IMR-90 (cell line): Measurements from ENCODE around the gene GSE1. TPM values are rescaled to one million over a fixed set of nuclear protein-coding genes. Genes with fewer than 3 reads are reported as not detected.

Source experiments
- ATAC-seq: fragments of 200-7000 bp; cut with Tn5 transposase; 2 replicates; pipeline ENCODE4 v1.9.1; 2020; ENCODE audit warnings: low read depth, mild to moderate bottlenecking, moderate library complexity
- BruUV-seq: library from RNA; stranded (reverse); fragments of 400-500 nt; replicated peaks from 2 replicates; lab custom pipeline; 2021; lab: Mats Ljungman, UMichigan
- CTCF ChIA-PET: fragments of 300-600 bp; formaldehyde crosslinking; extraction: SDS; loops from one replicate; lab custom pipeline; 2021; ENCODE audit warnings: antibody characterized with exemption; lab: Yijun Ruan, JAX
- POLR2A ChIA-PET: fragments of 300-600 bp; sonication (Branson Sonifier 250); formaldehyde crosslinking; loops from one replicate; lab custom pipeline; 2022; ENCODE audit warnings: antibody characterized with exemption; ENCODE audit not compliant: unreplicated experiment; lab: Charles Lee
- DNase-seq: peaks from one replicate; pipeline ENCODE4 v3.0.0; 2013
- H2AFZ ChIP-seq: replicated peaks from 2 replicates; pipeline ENCODE3; 2013; ENCODE audit warnings: low read length, mild to moderate bottlenecking; ENCODE audit not compliant: poor library complexity
- H2AK5ac ChIP-seq: 2 replicates; pipeline ENCODE4 v1.6.1; 2013; ENCODE audit warnings: low read depth, low read length, inconsistent platforms
- H2AK9ac ChIP-seq: replicated peaks from 2 replicates; pipeline ENCODE3; 2013; ENCODE audit warnings: mild to moderate bottlenecking, low read depth, low read length, moderate library complexity; ENCODE audit not compliant: poor library complexity
- H2BK120ac ChIP-seq: 2 replicates; pipeline ENCODE4 v1.6.1; 2013; ENCODE audit warnings: low read depth, low read length, inconsistent platforms
- H2BK15ac ChIP-seq: 3 replicates; pipeline ENCODE4 v1.6.1; 2013; ENCODE audit warnings: low read depth, low read length, inconsistent platforms
- H2BK20ac ChIP-seq: 2 replicates; pipeline ENCODE4 v1.6.1; 2013; ENCODE audit warnings: low read depth, mild to moderate bottlenecking, inconsistent platforms, low read length, moderate library complexity
- H2BK5ac ChIP-seq: 2 replicates; pipeline ENCODE4 v1.6.1; 2013; ENCODE audit warnings: mild to moderate bottlenecking, low read depth, low read length, inconsistent platforms; ENCODE audit not compliant: poor library complexity, severe bottlenecking
- H3K14ac ChIP-seq: replicated peaks from 2 replicates; pipeline ENCODE4 v1.6.1; 2013; ENCODE audit warnings: low read depth, low read length, inconsistent platforms
- H3K18ac ChIP-seq: 2 replicates; pipeline ENCODE4 v1.6.1; 2013; ENCODE audit warnings: low read depth, low read length, control low read depth
- H3K23ac ChIP-seq: 2 replicates; pipeline ENCODE4 v1.6.1; 2013; ENCODE audit warnings: low read depth, low read length, inconsistent platforms
- H3K27ac ChIP-seq: 2 replicates; pipeline ENCODE4 v1.5.1; 2013; ENCODE audit warnings: mild to moderate bottlenecking, control low read depth, low read length; ENCODE audit not compliant: insufficient read depth
- H3K27me3 ChIP-seq: 2 replicates; pipeline ENCODE4 v1.6.1; 2013; ENCODE audit warnings: low read length; ENCODE audit not compliant: control insufficient read depth, insufficient read depth
- H3K36me3 ChIP-seq: 2 replicates; pipeline ENCODE4 v1.6.1; 2013; ENCODE audit warnings: low read length, mixed read lengths; ENCODE audit not compliant: control insufficient read depth, insufficient read depth
- H3K4ac ChIP-seq: 2 replicates; pipeline ENCODE4 v1.6.1; 2013; ENCODE audit warnings: low read depth, low read length, inconsistent platforms
- H3K4me1 ChIP-seq: 2 replicates; pipeline ENCODE4 v1.6.1; 2013; ENCODE audit warnings: low read length, mixed read lengths; ENCODE audit not compliant: control insufficient read depth, insufficient read depth
- H3K4me2 ChIP-seq: 2 replicates; pipeline ENCODE4 v1.6.1; 2013; ENCODE audit warnings: low read depth, mild to moderate bottlenecking, control low read depth, low read length, moderate library complexity
- H3K4me3 ChIP-seq: 2 replicates; pipeline ENCODE4 v1.5.1; 2013; ENCODE audit warnings: low read depth, mild to moderate bottlenecking, control low read depth, low read length, moderate library complexity; ENCODE audit not compliant: insufficient read depth
- H3K56ac ChIP-seq: 2 replicates; pipeline ENCODE4 v1.6.1; 2013; ENCODE audit warnings: low read length, inconsistent platforms; ENCODE audit not compliant: insufficient read depth; ENCODE audit errors: extremely low read depth
- H3K79me1 ChIP-seq, 2 experiments: 2 replicates each; pipeline ENCODE4 v1.6.1; 2013; ENCODE audit warnings: low read length in 2 of 2, inconsistent platforms in 1 of 2, low read depth in 1 of 2
- H3K9ac ChIP-seq: 2 replicates; pipeline ENCODE4 v1.6.1; 2013; ENCODE audit warnings: low read depth, low read length, control low read depth
- H3K9me1 ChIP-seq: 2 replicates; pipeline ENCODE4 v1.6.1; 2013; ENCODE audit warnings: low read length, inconsistent platforms; ENCODE audit not compliant: insufficient read depth
- H3K9me3 ChIP-seq: 2 replicates; pipeline ENCODE4 v1.6.1; 2013; ENCODE audit warnings: low read length; ENCODE audit not compliant: control insufficient read depth, insufficient read depth
- H4K20me1 ChIP-seq: 2 replicates; pipeline ENCODE4 v1.6.1; 2013; ENCODE audit warnings: low read length, inconsistent platforms; ENCODE audit not compliant: insufficient read depth
- H4K5ac ChIP-seq: 2 replicates; pipeline ENCODE4 v1.6.1; 2013; ENCODE audit warnings: mild to moderate bottlenecking, low read depth, low read length, control low read depth
- H4K8ac ChIP-seq, 2 experiments: 2 replicates each; pipeline ENCODE4 v1.6.1; 2013; ENCODE audit warnings: low read depth in 2 of 2, low read length in 2 of 2, control low read depth in 1 of 2, inconsistent platforms in 1 of 2
- H4K91ac ChIP-seq: 2 replicates; pipeline ENCODE4 v1.6.1; 2013; ENCODE audit warnings: low read depth, low read length, inconsistent platforms; ENCODE audit not compliant: insufficient read depth
- RFX5 ChIP-seq: IDR thresholded peaks from 2 replicates; pipeline ENCODE4 v1.8.0; 2012; ENCODE audit warnings: low read depth, mild to moderate bottlenecking, low read length, moderate library complexity
- WGBS, 2 experiments: methylation state at CpG; one replicate each; pipeline versions ENCODE4 v1.1.5 to v1.1.7; 2013; ENCODE audit warnings: missing lambda C conversion rate in 2 of 2; ENCODE audit not compliant: insufficient read length in 1 of 2; ENCODE audit errors: extremely low coverage in 2 of 2; 5-methylcytosine and 5-hydroxymethylcytosine counted together
- dilution Hi-C: fragments of 300-500 bp; cut with HindIII; formaldehyde crosslinking; loops from one replicate; pipeline ENCODE4 v1.14.3; 2018; ENCODE audit warnings: low sequenced_read_pairs; ENCODE audit not compliant: unreplicated experiment
- in situ Hi-C: fragments of 300-500 bp; cut with MboI; formaldehyde crosslinking; loops from 3 replicates; pipeline ENCODE4 v1.14.3; 2019; ENCODE audit warnings: low sequenced_read_pairs, inconsistent platforms, mixed read lengths
- intact Hi-C: fragments of 100-400 bp; cut with micrococcal nuclease; formaldehyde crosslinking; loops from 2 replicates; pipeline ENCODE4 v1.10.0; 2022
- polyA plus RNA-seq, 3 experiments: library from polyadenylated mRNA; depleted of rRNA; stranded (reverse); fragments of >200 nt; gene quantifications; 2 replicates each; pipeline ENCODE4 v1.2.3, GENCODE V29; 2012; ENCODE audit warnings: low replicate concordance in 1 of 3
- total RNA-seq: library from RNA; depleted of rRNA; stranded (reverse); fragments of >200 nt; gene quantifications from 2 replicates; pipeline ENCODE4 v1.2.3, GENCODE V29; 2012

GSE1 gene
- total and polyA plus RNA-seq, 2 of the 4 experiments (the other 2 are of a cell fraction), result 14.9 to 25.5 TPM

DNA sequence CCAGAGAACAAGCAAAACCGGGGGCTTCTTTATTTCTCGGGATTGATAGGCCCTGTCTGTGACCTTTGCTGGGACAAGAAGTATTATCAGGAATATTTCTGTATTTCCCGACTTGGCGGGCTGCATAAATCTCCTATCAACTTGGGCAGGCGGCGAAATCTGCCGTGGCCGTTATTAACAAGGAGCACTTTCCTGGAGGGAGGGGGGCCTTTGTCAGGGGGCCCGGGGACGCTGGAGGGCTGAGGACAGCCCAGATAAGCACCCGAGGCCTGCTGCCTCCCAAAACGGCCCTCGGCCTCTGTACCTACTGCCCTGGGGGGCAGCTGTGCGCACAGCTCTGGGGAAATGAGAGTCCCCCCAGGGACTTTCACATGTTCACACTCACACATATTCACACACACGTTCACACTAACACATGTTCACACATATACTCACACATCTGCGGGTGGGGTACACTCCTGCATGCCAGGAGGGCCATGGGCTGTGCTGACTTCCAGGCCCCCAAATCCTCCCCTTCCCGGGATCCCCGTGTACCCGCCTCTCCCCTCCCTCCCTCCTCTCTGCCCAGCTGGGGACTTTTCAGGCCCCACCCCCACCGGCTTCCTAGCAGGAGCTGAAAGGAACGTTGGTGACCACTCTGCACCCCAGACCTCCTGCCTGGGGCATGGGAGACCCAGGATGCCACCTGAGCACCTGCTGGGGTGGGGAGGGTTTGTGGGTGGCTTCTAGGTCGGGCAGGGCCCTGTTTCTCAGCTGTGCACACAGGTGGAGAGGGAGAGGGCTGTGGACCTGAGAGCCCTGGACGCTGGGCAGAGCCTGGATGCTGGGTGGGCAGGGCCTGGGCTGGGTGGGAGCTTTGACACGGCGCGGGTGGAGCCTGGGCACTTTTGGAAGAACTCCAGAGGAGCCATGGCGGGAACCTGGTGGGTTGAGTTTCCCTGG, 24.3 kb upstream of the GSE1 start:
- no peak overlapping the region for H2BK15ac ChIP-seq
- in situ Hi-C loops (no loop called here), dilution Hi-C loops (no loop called here), intact Hi-C loops (no loop called here)
- no peak for ATAC-seq
- peaks cover 21% of the 10 kb centered on the region for H3K4me1 ChIP-seq
- ChIA-PET POLR2A (no interaction called here), CTCF (no interaction called here)
- no peak overlapping the region for H3K4me2 ChIP-seq
- H3K9ac ChIP-seq, result no peak overlapping the region
- no peak overlapping the region for H4K91ac ChIP-seq
- no peak overlapping the region for H3K18ac ChIP-seq
- no peak overlapping the region for H3K27ac ChIP-seq
- 67% methylated on average over 6 of the region's 27 CpGs; no CpG with 5 or more reads in 1 of the 2 experiments for WGBS, 2 experiments
- H3K14ac ChIP-seq, result no peak overlapping the region
- H3K4me3 ChIP-seq, result no peak overlapping the region
- peaks cover 23 to 76% of the 10 kb centered on the region in 2 experiments for H3K79me1 ChIP-seq
- DNase-seq, result no peak
- H4K20me1 ChIP-seq, result peaks cover 63% of the 10 kb centered on the region
- H2AFZ ChIP-seq, result no peak overlapping the region
- no peaks in the 10 kb centered on the region for H3K9me3 ChIP-seq
- no peak overlapping the region for H3K4ac ChIP-seq
- no peak overlapping the region for H4K5ac ChIP-seq
- H3K56ac ChIP-seq, result no peak overlapping the region
- H2BK120ac ChIP-seq, result no peak overlapping the region
- no peak overlapping the region for H2AK9ac ChIP-seq
- H4K8ac ChIP-seq, result no peak overlapping the region
- H3K23ac ChIP-seq, result no peak overlapping the region
- H2AK5ac ChIP-seq, result no peak overlapping the region
- H2BK20ac ChIP-seq, result no peak overlapping the region
- no peak for TF ChIP-seq RFX5
- BruUV-seq, result no TSS peak
- H2BK5ac ChIP-seq, result no peak overlapping the region
- no peaks in the 10 kb centered on the region for H3K36me3 ChIP-seq
- no peaks in the 10 kb centered on the region for H3K27me3 ChIP-seq
- H3K9me1 ChIP-seq, result peaks cover 17% of the 10 kb centered on the region
